H1 (cell line): ENCODE results near the gene NRP2. TPM values are rescaled to one million over a fixed set of nuclear protein-coding genes. Genes with fewer than 3 reads are reported as not detected.
A peak's percentile ranks its signal among the peaks of the same experiment; 100 is the strongest.

Experiments used
- CTCF ChIA-PET: fragments of 300-600 bp; sonication (Branson Sonifier 250); formaldehyde crosslinking; loops from one replicate; lab custom pipeline; 2021; ENCODE audit not compliant: partially characterized antibody; lab: Charles Lee
- POLR2A ChIA-PET: fragments of 300-600 bp; sonication (Branson Sonifier 250); formaldehyde crosslinking; loops from one replicate; lab custom pipeline; 2021; ENCODE audit warnings: inconsistent platforms; ENCODE audit not compliant: partially characterized antibody; lab: Charles Lee
- DNase-seq, 2 experiments: peaks; one replicate each; pipeline versions ENCODE4 v3.0.0 to v3.0.0-alpha.2; 2010 to 2022; ENCODE audit warnings: low spot score in 2 of 2, low read depth in 1 of 2, mixed read lengths in 1 of 2
- FAIRE-seq: peaks from 2 replicates; lab custom pipeline; 2011; peaks lifted over from hg19 to GRCh38; lab: Jason Lieb, UNC
- H2AFZ ChIP-seq: 2 replicates; pipeline ENCODE4 v1.8.1; 2012; ENCODE audit warnings: low read length, inconsistent platforms
- H2AK5ac ChIP-seq: 2 replicates; pipeline ENCODE4 v1.6.1; 2013; ENCODE audit warnings: low read depth, low read length
- H2BK120ac ChIP-seq: replicated peaks from 2 replicates; pipeline ENCODE3; 2013; ENCODE audit warnings: low read depth, low read length, inconsistent platforms
- H2BK12ac ChIP-seq: 2 replicates; pipeline ENCODE4 v1.6.1; 2013; ENCODE audit warnings: low read depth, low read length
- H2BK15ac ChIP-seq: 2 replicates; pipeline ENCODE4 v1.6.1; 2013; ENCODE audit warnings: low read length
- H2BK20ac ChIP-seq: 2 replicates; pipeline ENCODE4 v1.6.1; 2013; ENCODE audit warnings: low read length
- H2BK5ac ChIP-seq: 2 replicates; pipeline ENCODE4 v1.6.1; 2013; ENCODE audit warnings: low read depth, low read length
- H3K14ac ChIP-seq: 2 replicates; pipeline ENCODE4 v1.6.1; 2013; ENCODE audit warnings: inconsistent platforms; ENCODE audit not compliant: insufficient read length
- H3K18ac ChIP-seq: 2 replicates; pipeline ENCODE4 v1.6.1; 2013; ENCODE audit warnings: low read length; ENCODE audit errors: extremely low read depth
- H3K23ac ChIP-seq: 2 replicates; pipeline ENCODE4 v1.6.1; 2013; ENCODE audit warnings: inconsistent platforms; ENCODE audit not compliant: insufficient read length
- H3K23me2 ChIP-seq: 2 replicates; pipeline ENCODE4 v1.6.1; 2013; ENCODE audit warnings: low read depth, low read length
- H3K27ac ChIP-seq: 2 replicates; pipeline ENCODE4 v1.6.1; 2011; ENCODE audit warnings: low read depth, low read length, inconsistent platforms
- H3K27me3 ChIP-seq, 4 experiments: replicated peaks in 1 of 4; 1 replicate in 1 of 4; 2 replicates in 3 of 4; pipeline versions ENCODE4 v1.6.1 to v1.8.1; 2011 to 2013; ENCODE audit warnings: low read length in 3 of 4, mild to moderate bottlenecking in 3 of 4, inconsistent platforms in 2 of 4, mixed read lengths in 2 of 4, moderate library complexity in 1 of 4; ENCODE audit not compliant: control insufficient read depth in 3 of 4, insufficient read depth in 3 of 4; ENCODE audit errors: extremely low read depth in 1 of 4
- H3K36me3 ChIP-seq, 4 experiments: 2 replicates each; pipeline versions ENCODE4 v1.6.1 to v1.8.1; 2011 to 2013; ENCODE audit warnings: mild to moderate bottlenecking in 4 of 4, low read length in 3 of 4, moderate library complexity in 2 of 4, control low read depth in 1 of 4, inconsistent platforms in 1 of 4; ENCODE audit not compliant: insufficient read depth in 4 of 4, control insufficient read depth in 2 of 4
- H3K4ac ChIP-seq: replicated peaks from 2 replicates; pipeline ENCODE3; 2013; ENCODE audit warnings: low read length, low read depth, mixed read lengths, inconsistent platforms; ENCODE audit not compliant: insufficient read length
- H3K4me1 ChIP-seq, 4 experiments: replicated peaks in 1 of 4; 1 replicate in 1 of 4; 2 replicates in 3 of 4; pipeline versions ENCODE4 v1.6.1 to v1.8.1; 2011 to 2013; ENCODE audit warnings: low read length in 3 of 4, inconsistent platforms in 2 of 4, mixed read lengths in 1 of 4; ENCODE audit not compliant: insufficient read depth in 4 of 4, control insufficient read depth in 3 of 4
- H3K4me2 ChIP-seq, 2 experiments: 2 replicates each; pipeline versions ENCODE4 v1.6.1 to v1.8.1; 2011 to 2013; ENCODE audit warnings: low read depth in 2 of 2, low read length in 2 of 2, control low read depth in 1 of 2, inconsistent platforms in 1 of 2, mild to moderate bottlenecking in 1 of 2; ENCODE audit not compliant: insufficient read depth in 1 of 2
- H3K4me3 ChIP-seq, 4 experiments: fragments of 200-600, 300-600 bp in 1 of 4; sonication (generic), shearing (Covaris generic), sonication (Bioruptor Twin) in 1 of 4; 2 replicates each; pipeline versions ENCODE4 v1.5.1 to v1.8.1; 2011 to 2016; ENCODE audit warnings: low read length in 4 of 4, low read depth in 3 of 4, control low read depth in 2 of 4, inconsistent platforms in 2 of 4, mild to moderate bottlenecking in 2 of 4, mixed read lengths in 1 of 4, moderate library complexity in 1 of 4; ENCODE audit not compliant: insufficient read depth in 2 of 4; ENCODE audit errors: extremely low read depth in 1 of 4
- H3K56ac ChIP-seq: replicated peaks from 2 replicates; pipeline ENCODE3; 2013; ENCODE audit warnings: low read depth, mild to moderate bottlenecking, mixed read lengths, low read length, inconsistent platforms; ENCODE audit not compliant: insufficient read length
- H3K79me1 ChIP-seq: 2 replicates; pipeline ENCODE4 v1.6.1; 2013; ENCODE audit warnings: low read depth, low read length, control low read depth
- H3K79me2 ChIP-seq, 2 experiments: 2 replicates each; pipeline versions ENCODE4 v1.6.1 to v1.8.1; 2012 to 2013; ENCODE audit warnings: low read length in 2 of 2, mild to moderate bottlenecking in 2 of 2, inconsistent platforms in 1 of 2; ENCODE audit not compliant: insufficient read depth in 2 of 2, control insufficient read depth in 1 of 2
- H3K9ac ChIP-seq, 4 experiments: replicated peaks in 1 of 4; 1 replicate in 1 of 4; 2 replicates in 3 of 4; pipeline versions ENCODE4 v1.6.1 to v1.8.1; 2011 to 2013; ENCODE audit warnings: low read depth in 3 of 4, low read length in 3 of 4, control low read depth in 2 of 4, mild to moderate bottlenecking in 2 of 4, moderate library complexity in 2 of 4, inconsistent platforms in 1 of 4; ENCODE audit errors: extremely low read depth in 1 of 4
- H3K9me3 ChIP-seq, 2 experiments: 2 replicates each; pipeline versions ENCODE4 v1.6.1 to v1.8.1; 2012 to 2013; ENCODE audit warnings: mild to moderate bottlenecking in 2 of 2, moderate library complexity in 2 of 2, control low read depth in 1 of 2, inconsistent platforms in 1 of 2, low read depth in 1 of 2, low read length in 1 of 2, mixed read lengths in 1 of 2; ENCODE audit not compliant: insufficient read depth in 2 of 2
- H4K20me1 ChIP-seq, 2 experiments: replicated peaks in 1 of 2; 2 replicates each; pipeline versions ENCODE3 to v1.8.1; 2011 to 2013; ENCODE audit warnings: inconsistent platforms in 2 of 2, low read length in 2 of 2, mild to moderate bottlenecking in 1 of 2; ENCODE audit not compliant: insufficient read depth in 2 of 2, control insufficient read depth in 1 of 2
- H4K5ac ChIP-seq: 2 replicates; pipeline ENCODE4 v1.6.1; 2013; ENCODE audit warnings: low read length, low read depth, mixed read lengths, inconsistent platforms; ENCODE audit not compliant: insufficient read length
- H4K8ac ChIP-seq: 2 replicates; pipeline ENCODE4 v1.8.0; 2013; ENCODE audit warnings: mild to moderate bottlenecking, moderate library complexity, low read length, inconsistent platforms; ENCODE audit not compliant: insufficient read depth; ENCODE audit errors: extremely low read depth
- H4K91ac ChIP-seq: replicated peaks from 2 replicates; pipeline ENCODE3; 2013; ENCODE audit warnings: low read length, mixed read lengths, inconsistent platforms; ENCODE audit not compliant: insufficient read length
- JUN ChIP-seq: IDR thresholded peaks from 2 replicates; pipeline ENCODE4 v1.6.1; 2011; ENCODE audit warnings: low read depth, mild to moderate bottlenecking, improper control_type of control experiment, low read length
- KDM4A ChIP-seq: IDR thresholded peaks from one replicate; pipeline ENCODE4 v1.7.1; 2012; ENCODE audit warnings: low read depth, mild to moderate bottlenecking, moderate library complexity, low read length, inconsistent platforms; ENCODE audit not compliant: severe bottlenecking
- POLR2AphosphoS5 ChIP-seq: IDR thresholded peaks from 2 replicates; pipeline ENCODE4 v1.6.1; 2011; ENCODE audit warnings: low read depth, low read length
- RAD21 ChIP-seq, 2 experiments: IDR thresholded peaks in 1 of 2; conservative IDR thresholded peaks in 1 of 2; 2 replicates each; pipeline ENCODE4 v1.6.1; 2011; ENCODE audit warnings: low read depth in 2 of 2, low read length in 2 of 2, improper control_type of control experiment in 1 of 2, inconsistent platforms in 1 of 2, mild to moderate bottlenecking in 1 of 2, moderate library complexity in 1 of 2
- SAP30 ChIP-seq: fragments of 300-600 bp; sonication (generic); IDR thresholded peaks from 2 replicates; pipeline ENCODE4 v1.7.1; 2012; ENCODE audit warnings: low read length, moderate library complexity, mild to moderate bottlenecking, inconsistent platforms; ENCODE audit not compliant: insufficient read depth, insufficient replicate concordance
- WGBS, 2 experiments: shearing (Covaris generic) in 1 of 2; methylation state at CpG; one replicate each; pipeline versions ENCODE4 v1.1.6 to v1.1.7; 2013 to 2015; ENCODE audit warnings: low lambda C conversion rate in 2 of 2, mixed read lengths in 2 of 2, inconsistent platforms in 1 of 2, low coverage in 1 of 2, missing lambda C conversion rate in 1 of 2; ENCODE audit not compliant: insufficient replicate concordance in 2 of 2, insufficient coverage in 1 of 2, insufficient read length in 1 of 2; ENCODE audit errors: extremely low coverage in 1 of 2, missing lambda C conversion rate in 1 of 2; 5-methylcytosine and 5-hydroxymethylcytosine counted together
- polyA plus RNA-seq, 7 experiments: library from polyadenylated mRNA; depleted of rRNA in 3 of 7; stranded (reverse) in 5 of 7; unstranded in 2 of 7; fragments of >200 nt in 5 of 7; fragments of 200-250 nt in 2 of 7; gene quantifications; 1 replicate in 5 of 7; 2 replicates in 1 of 7; 4 replicates in 1 of 7; pipeline versions ENCODE4 v1.2.1 to v1.2.3, GENCODE V29; 2011 to 2013; ENCODE audit warnings: missing spikeins in 2 of 7, mixed read lengths in 2 of 7
- total RNA-seq: library from RNA; stranded (reverse); fragmentation: NEBNext Ultra II Directional; extraction: Animal tissue kit (Norgen Biotek cat#: 25700); gene quantifications from 2 replicates; pipeline ENCODE4 v1.2.1, GENCODE V29; 2021
- TF ChIP-seq, protein P1 (sequence below): IDR thresholded peaks from 2 replicates; pipeline ENCODE4 v1.6.1; 2012; ENCODE audit warnings: inconsistent platforms

NRP2 gene
- total and polyA plus RNA-seq, 2 of the 8 experiments (the other 6 are each of a cell fraction or from before 2014, with no cell fraction given) = 32.0 to 37.8 TPM

DNA sequence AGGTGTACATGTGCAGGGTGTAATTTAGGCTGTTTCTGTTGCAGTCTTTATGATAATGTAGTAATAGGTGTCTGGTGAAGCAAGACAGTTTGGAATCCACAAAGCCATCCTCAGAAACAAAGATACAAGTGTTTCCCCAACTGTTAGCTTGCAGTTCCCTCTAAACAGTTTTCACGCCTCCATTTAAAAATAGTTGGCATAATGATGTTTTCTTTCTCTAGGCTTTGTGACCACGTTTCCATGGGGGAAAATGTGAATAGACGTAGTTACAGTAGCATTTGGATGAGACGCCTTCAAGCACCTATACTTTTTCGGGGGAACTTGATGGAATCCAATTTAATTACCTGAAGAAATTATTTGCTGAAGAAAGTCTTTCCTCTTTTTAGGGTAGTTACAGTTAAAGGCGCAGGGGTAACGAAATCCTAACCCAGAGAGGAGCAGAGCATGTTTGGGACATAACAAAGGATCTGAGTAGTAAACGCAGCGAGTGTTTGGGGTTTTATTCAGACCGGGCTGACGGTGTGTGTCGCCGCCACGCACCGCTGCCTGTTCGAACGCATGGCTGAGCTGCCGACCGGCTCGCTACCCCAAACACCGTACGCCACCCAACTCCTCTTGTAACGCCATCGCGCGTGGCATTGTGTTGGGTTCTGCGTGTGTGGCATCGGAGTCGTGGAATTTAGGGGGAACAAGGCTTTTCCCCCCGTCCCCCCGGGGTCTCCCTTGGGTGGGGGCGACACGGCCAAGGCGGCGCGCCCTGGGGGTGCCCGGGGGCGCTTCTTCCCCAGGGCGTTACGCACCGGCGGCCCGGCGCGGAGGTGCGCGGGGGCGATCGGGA is 681 bp upstream of the NRP2 start:
- 16% methylated on average over 26 of the region's 49 CpGs; no CpG with 5 or more reads in 1 of the 2 experiments for WGBS, 2 experiments
- peak overlapping the region; percentile 88 for H3K18ac ChIP-seq
- peaks cover 3% of the 10 kb centered on the region; the same call in 1 of the 2 replicates for H3K79me1 ChIP-seq
- H4K91ac ChIP-seq = peak overlapping the region; percentile 97
- H2BK15ac ChIP-seq = peak overlapping the region; percentile 100; the same call in 1 of the 2 replicates
- H3K4me1 ChIP-seq = peaks cover 5 to 20% (median 10%) of the 10 kb centered on the region in 4 experiments
- H3K27ac ChIP-seq = no peak overlapping the region
- peak overlapping the region; percentile 11 for H4K5ac ChIP-seq
- peak overlapping the region; percentile 9 for H2BK120ac ChIP-seq
- no peak overlapping the region for H3K23ac ChIP-seq
- peak overlapping the region; percentile 69; the same call in 1 of the 2 replicates for H4K8ac ChIP-seq
- H2BK5ac ChIP-seq = peak overlapping the region; percentile 64; the same call in 1 of the 2 replicates
- peaks cover 0 to 23% of the 10 kb centered on the region in 2 experiments; a peak in 2 of 4 replicates for H3K79me2 ChIP-seq
- FAIRE-seq (peak; percentile 82), DNase-seq (peak in 1 of 2 experiments; percentile 55)
- H2BK20ac ChIP-seq = peak overlapping the region; percentile 68; the same call in 1 of the 2 replicates
- H3K27me3 ChIP-seq = peaks cover 4 to 38% (median 30%) of the 10 kb centered on the region in 4 experiments; a peak in 6 of 7 replicates
- no peaks in the 10 kb centered on the region for H3K36me3 ChIP-seq
- peaks cover 24% of the 10 kb centered on the region for H3K23me2 ChIP-seq
- peak overlapping the region; percentile 29; the same call in 1 of the 2 replicates for H2AK5ac ChIP-seq
- no peak overlapping the region for H3K56ac ChIP-seq
- H4K20me1 ChIP-seq = no peaks in the 10 kb centered on the region
- peak overlapping the region; percentile 94 for H2BK12ac ChIP-seq
- H3K4me3 ChIP-seq = peak overlapping the region; percentile 57 to 77 (median 62)
- no peak overlapping the region for H3K14ac ChIP-seq
- ChIA-PET POLR2A (interaction anchor here (0.6 to 2.1 kb wide), 7 partner anchors 14 to 405 kb away, joined by 3 to 11 read pairs (median 3); no protein-coding TSS in a partner anchor), CTCF (interaction anchor here (0.6 to 1.4 kb wide), 12 partner anchors 14 to 1656 kb away, joined by 3 to 6 read pairs (median 3); no protein-coding TSS in a partner anchor)
- peak overlapping the region; percentile 57; the same call in 1 of the 2 replicates for H2AFZ ChIP-seq
- peak overlapping the region; percentile 91 to 97 for H3K4me2 ChIP-seq
- no peak overlapping the region for H3K4ac ChIP-seq
- H3K9me3 ChIP-seq = no peaks in the 10 kb centered on the region
- H3K9ac ChIP-seq = peak overlapping the region in 3 of 4 experiments; percentile 11 to 68 (median 66); a peak in 5 of 7 replicates
- TF ChIP-seq SAP30 (no peak), POLR2AphosphoS5 (peak; percentile 50; the same call in 1 of the 2 replicates), KDM4A (peak; percentile 40), RAD21 (IDR thresholded peaks at IDR 0.05 in 1 of 2, conservative IDR thresholded peaks at IDR 0.05 in 1 of 2; ENCODE audit: low read depth in 2 of 2, low read length in 2 of 2) (0 out of 4 replicates have a peak, but pooled peaks of 1 of the 2 experiments have one; percentile 0), JUN (no peak)
- TF ChIP-seq, protein P1, sequence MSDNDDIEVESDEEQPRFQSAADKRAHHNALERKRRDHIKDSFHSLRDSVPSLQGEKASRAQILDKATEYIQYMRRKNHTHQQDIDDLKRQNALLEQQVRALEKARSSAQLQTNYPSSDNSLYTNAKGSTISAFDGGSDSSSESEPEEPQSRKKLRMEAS = peak; percentile 89
